Glomerular visceral epithelial cell (primary cell): ENCODE measurements around the gene RFC1.
"Not testable (repeated sequence)": the region's sequence is repeated elsewhere in the genome, so short reads cannot be mapped to it uniquely, and the experiment has no call there.

Source experiments
- DNase-seq: peaks from one replicate; pipeline ENCODE4 v3.0.0-alpha.2; 2016; ENCODE audit errors: extremely low spot score

RFC1 gene

DNA sequence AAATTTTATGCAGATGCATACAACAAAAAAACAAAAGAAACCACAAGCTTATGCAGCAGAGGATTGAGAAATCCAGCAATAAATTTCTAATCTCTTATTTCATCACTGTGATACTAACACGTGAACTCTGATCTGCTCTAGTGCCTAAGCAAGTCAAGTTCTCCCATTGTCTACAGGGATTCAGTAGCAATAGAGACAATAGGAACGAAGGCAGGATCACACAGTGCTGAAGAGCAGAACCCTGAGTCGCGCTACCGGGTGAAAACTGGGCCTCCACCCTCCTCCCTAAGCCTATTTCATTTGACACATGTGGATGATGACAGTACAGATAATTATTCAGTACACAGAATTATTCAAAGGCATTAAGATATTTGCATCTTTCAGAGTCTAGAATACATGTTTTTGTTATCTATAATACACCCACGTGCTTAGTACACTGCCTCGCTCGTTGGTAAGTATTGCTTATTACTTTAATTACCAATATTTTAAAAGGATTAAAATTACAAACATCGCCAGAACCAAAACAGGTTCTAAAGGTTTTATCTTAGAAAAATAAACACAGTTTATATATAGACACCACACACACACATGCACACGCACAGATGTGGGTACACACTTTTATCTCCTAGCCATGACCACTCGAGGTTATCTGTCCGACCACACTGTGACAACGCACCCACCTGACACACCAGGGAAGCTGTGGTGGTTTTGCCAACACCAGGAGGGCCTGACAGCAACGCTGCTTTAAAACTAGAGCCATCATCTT, 60.1 kb downstream of the RFC1 start:
- no peak for DNase-seq

GRCh38 chr4:39304651-39305050, 61.5 kb downstream of the RFC1 start:
- DNase-seq: no peak

- DNase-seq: no peak
Measured at GRCh38 chr4:39303871-39304270, 62.3 kb downstream of the RFC1 start.

DNA sequence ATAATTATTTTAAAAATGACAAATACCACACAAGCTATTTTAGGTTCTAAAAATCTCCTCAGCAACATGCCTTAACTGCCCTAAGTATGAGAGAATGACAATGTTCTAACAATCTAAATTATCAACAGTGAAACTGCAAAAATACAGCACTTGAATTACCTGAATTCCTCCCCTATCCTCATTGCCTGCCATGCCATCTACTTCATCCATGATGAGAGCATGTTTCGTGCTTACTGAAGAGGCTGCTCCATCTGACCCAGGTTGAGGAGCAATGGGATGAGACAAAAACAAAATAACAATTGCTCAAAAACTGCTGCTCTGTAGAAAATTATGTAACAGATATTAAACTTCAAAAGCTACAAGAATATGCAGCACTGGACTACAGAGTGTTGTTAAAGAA, 63.3 kb downstream of the RFC1 start:
- no peak for DNase-seq

DNA sequence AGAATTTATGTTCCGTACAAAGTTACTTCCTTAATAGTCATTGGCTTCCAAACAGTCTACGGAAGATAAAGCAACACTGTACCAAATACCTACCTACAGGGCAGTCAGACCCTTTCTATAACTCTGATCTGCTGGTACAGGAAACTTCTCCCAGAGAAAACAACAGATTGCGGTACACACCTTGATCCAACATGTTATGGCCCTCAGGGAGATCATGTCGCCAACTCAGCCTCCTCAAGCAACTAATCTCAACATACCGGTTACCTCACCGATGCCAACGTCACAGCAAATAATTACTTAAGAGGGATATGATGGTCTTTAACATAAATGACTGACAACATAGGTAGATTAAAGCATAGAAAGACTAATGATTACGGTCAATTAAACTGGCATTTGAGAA, 70.4 kb downstream of the RFC1 start:
- DNase-seq: no peak

DNA sequence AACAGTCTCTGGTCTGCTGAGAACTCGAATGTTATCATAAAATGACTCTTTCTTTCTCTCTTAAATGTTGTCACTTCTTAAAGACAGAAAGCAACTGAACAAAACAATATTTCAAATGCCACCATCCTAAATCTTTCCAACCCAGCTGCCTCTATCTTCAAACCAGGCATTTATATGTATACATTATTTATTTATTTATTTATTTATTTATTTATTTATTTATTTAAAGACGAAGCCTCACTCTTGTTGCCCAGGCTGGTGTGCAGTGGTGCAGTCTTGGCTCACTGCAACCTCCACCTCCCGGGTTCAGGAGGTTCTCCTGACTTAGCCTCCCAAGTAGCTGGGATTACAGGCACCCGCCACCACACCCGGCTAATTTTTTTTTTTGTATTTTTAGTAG, 73.7 kb downstream of the RFC1 start:
- not testable (repeated sequence) for DNase-seq

DNA sequence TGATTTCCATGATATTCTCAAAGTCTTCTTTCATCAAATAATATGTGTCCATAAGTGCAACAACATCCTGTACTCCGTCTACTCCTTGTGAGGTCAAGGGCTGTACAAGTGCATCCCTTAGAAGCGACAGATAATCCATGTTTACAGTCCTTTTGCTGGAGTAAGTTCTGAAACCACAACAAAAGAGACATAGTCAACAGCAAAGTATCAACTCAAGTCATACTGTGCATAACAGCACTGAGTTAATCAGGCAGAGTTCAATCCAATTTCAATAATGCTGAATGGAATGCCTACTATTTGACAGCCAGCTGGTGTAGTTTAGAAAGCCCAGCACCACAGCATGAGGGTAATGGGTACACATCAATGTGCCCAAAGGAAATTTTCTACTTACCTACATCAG, 74.5 kb downstream of the RFC1 start:
- no peak for DNase-seq

GRCh38 chr4:39287223-39287622, 78.9 kb downstream of the RFC1 start:
- no peak for DNase-seq

DNA sequence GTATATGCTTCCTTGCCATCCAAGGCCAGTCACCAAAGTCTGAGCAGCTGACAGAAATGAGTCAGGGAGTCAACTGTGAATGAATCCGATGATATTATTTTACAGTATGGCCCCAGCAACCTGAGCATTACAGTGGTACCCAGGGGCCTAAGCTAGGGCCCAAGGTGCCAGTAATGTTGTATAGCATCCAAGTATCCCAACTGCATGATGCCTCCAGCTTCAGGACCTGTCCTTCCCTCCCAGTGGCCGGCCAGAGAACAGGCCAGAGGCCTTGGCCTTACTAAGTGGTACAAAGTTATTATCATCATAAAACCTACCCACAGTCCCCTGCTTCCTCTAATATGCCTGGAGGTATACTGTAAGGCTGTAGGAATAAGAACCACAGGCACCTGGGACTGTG, 79.9 kb downstream of the RFC1 start:
- no peak for DNase-seq

DNA sequence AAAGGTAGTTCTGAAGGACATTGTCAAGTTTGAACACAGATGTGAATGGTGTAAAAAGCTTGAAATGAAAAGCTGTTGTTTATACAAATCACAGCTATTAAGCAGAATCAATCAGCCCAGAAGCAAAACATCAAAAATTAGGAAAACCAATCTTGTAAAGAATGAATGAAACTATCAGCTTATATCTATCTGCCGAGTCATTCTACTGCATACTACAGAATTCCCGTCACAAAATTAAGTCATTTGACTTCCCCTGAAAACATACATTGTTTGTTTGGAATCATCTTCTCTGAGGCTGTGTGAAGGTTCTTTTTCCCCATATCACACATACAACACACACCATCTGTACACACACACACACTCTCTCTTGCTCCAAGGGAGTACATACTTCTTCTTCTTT, 80.3 kb downstream of the RFC1 start:
- DNase-seq: no peak

DNA sequence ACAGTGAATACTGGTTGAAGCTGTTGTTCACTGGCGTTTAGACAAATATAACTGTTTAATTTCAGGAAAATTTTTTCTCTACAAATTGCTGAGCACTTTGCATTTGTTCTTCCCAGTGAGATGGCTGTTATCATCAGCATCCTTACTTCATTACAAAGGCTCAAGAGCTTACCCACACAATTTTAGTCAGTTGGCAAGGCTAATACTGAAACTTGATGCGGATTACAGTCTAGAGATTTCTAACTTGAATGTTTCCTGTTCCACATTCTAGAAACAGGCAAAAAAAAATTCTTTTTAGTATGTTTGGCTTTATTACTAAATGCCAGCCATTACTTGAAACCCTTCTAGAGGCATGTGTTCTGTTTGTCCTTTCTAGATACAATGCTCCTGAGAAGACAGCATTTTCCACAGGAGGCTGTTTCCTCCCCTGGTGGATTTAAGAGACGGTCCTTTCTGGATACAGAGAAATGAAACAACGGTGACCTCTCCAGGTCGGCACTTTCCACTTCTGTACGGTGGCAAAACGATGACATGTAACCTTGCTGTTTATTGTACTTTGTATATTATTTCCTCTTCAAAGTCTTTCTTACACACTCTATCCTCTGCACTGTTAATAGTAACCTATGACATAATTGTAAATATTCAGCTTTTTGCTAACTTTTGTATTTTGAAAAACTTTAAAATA, 80.9 kb downstream of the RFC1 start:
- no peak for DNase-seq

- DNase-seq: no peak
Measured at GRCh38 chr4:39280770-39281169, 85.4 kb downstream of the RFC1 start.

- no peak for DNase-seq
Measured at GRCh38 chr4:39279416-39279815, 86.7 kb downstream of the RFC1 start.

DNA sequence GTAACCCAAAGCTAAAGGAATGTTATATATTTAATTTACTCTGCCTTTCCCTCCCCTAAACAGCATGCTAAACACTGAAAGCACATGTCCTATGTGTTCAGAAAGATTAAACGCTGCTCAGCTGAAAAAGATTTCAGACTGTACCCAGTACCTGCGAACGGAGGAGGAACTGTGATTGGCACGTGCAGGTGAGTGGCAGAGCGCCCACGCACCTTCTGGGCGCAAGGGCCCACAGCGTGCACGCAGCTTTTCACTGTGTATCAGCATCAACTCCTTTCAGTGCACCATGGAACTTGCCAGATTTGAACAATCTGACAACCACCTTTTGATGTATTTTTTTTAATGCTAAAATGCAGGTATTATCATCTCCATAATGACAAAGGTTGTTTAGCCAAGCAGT, 87.7 kb downstream of the RFC1 start:
- no peak for DNase-seq

- DNase-seq: not testable (repeated sequence)
Measured at GRCh38 chr4:39277661-39278060, 88.5 kb downstream of the RFC1 start.

DNA sequence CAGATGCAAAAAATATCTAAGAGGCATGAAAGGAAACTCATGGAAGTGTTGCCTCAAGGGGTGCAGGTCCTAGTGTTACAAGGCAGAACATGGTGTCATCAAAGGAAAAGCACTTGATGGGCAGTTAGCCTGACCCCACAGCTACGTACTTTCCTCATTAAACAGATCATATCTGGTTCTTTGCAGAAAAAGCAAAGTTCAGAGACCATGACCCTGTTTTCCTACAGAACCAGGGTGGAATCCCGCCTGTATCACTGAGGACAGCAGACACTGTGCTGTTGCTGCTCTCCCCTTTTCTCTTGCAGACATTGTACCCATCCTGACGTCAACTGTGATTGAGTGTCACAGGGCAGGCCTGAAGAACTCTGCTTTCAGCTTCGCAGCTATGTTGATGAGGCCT, 91.7 kb downstream of the RFC1 start:
- DNase-seq: no peak

DNA sequence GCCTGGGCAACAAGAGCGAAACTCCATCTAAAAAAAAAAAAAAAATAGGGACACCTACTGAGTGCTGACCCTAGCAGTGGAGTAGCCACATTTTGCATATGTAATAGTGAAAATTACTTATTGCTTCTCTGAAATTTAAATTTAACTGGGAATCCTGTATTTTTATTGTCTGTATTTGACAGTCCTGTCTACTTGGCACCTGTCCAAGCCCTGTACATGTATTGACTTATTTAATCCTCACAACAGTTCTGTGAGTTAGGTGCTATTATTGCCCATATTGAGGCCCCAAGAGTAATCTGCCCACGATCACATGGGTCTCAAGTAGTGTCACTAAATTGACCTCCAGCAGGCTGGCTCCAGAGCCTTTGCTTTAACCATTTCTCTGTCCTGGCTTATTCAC, 102.3 kb downstream of the RFC1 start:
- no peak for DNase-seq

DNA sequence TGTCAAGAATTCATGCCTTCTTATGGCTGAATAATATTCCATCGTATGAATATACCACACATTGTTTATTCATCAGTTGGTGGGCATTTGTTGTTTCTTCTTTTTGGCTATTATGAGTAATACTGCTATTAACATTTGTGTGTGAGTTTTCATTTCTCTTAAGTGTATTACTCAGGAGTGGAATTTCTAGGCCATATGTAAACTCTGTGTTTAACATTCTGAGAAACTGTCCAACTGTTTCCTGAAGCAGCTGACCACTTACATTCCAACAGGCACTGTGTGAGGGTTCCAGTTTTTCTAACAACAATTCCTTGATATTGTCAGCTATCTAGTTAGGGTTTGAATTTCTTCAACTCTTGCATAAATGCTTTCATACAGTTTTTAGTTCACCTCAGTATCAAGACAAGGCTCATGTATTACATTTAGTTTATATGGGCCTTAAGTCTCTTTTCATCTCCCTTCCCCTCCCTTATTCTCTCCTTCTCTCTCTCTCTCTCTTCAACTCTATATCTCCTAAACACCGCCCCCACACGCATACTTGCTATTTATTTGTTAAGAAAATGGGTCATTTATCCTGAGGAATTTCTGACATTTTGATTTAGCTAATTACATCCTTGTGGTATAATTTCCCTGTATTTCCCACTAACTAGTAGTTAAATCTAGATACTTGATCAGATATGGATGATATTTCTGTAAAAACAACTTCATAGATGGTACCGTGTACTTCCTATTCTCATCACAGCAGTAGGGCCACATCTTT, 106.4 kb downstream of the RFC1 start:
- no peak for DNase-seq

DNA sequence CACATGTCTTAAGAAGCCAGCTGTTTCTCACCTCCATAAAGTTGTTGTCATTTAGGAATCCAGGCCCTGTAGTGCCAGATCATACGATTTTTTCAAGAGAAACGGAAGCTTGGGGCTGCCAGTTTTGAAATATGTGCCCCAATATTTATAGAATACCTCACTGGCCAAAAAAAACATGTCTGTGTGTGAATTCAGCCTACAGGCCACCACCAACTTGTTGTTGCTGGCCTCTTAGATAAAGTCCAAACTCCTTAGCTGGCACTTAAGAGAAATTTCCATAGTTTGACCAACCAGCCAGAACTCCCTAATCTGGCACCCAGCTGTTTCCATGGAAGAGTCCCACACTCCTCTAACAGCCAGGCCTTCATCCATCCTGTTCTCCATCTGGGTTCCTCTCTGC, 109.7 kb downstream of the RFC1 start:
- DNase-seq: no peak

- DNase-seq: no peak
Measured at GRCh38 chr4:39255871-39256270, 110.3 kb downstream of the RFC1 start.

DNA sequence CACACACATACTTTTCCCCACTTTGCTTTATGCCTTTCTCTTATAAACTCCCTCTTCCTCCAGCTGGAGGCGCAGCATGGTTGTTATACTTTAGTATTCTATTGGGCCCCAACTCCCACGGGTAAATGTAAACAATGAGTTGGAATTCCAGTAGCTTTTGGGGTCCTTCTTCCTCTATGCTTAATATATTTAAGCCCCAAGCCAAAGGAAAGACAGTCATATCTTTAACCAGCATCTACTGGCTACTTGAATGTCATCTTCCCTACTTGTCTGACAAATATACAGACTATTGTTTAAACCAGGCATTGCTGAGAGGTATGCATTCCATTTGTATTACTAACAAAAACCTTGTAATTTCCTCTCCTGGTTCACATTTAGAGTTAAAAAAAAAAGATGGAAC, 110.9 kb downstream of the RFC1 start:
- peak; percentile 20 for DNase-seq

- no peak for DNase-seq
Measured at GRCh38 chr4:39243462-39243861, 122.7 kb downstream of the RFC1 start.
